HEK293 (cell line): Measurements from ENCODE around the gene ZNF367.

Experiments used
- CTCF ChIA-PET: fragments of 350-600 bp; formaldehyde crosslinking; extraction: SDS; loops from one replicate; lab custom pipeline; 2021; ENCODE audit warnings: antibody characterized with exemption; lab: Yijun Ruan, JAX
- POLR2A ChIA-PET: fragments of 300-600 bp; formaldehyde crosslinking; extraction: SDS; loops from one replicate; lab custom pipeline; 2020; ENCODE audit warnings: antibody characterized with exemption, inconsistent platforms; lab: Yijun Ruan, JAX
- H3K27ac ChIP-seq: fragments of 200-500 bp; sonication (Bioruptor generic); 2 replicates; pipeline ENCODE4 v1.5.1; 2014; ENCODE audit warnings: low read depth, low read length, control low read depth, inconsistent platforms; ENCODE audit errors: extremely low read depth
- H3K36me3 ChIP-seq, 2 experiments: fragments of 200-500 bp in 1 of 2; sonication (Bioruptor generic) in 1 of 2; 1 replicate in 1 of 2; 2 replicates in 1 of 2; pipeline ENCODE4 v1.5.1; 2014 to 2017; ENCODE audit warnings: inconsistent platforms in 2 of 2, low read length in 2 of 2; ENCODE audit not compliant: control insufficient read depth in 2 of 2, insufficient read depth in 1 of 2
- H3K4me1 ChIP-seq: fragments of 200-500 bp; sonication (Bioruptor generic); 2 replicates; pipeline ENCODE4 v1.5.1; 2014; ENCODE audit warnings: mild to moderate bottlenecking, low read length, inconsistent platforms; ENCODE audit not compliant: control insufficient read depth, insufficient read depth
- H3K4me3 ChIP-seq: 2 replicates; pipeline ENCODE4 v1.5.1; 2011; ENCODE audit warnings: low read depth, mild to moderate bottlenecking, control low read depth, low read length, moderate library complexity
- H3K9me3 ChIP-seq: fragments of 200-500 bp; sonication (Bioruptor generic); 2 replicates; pipeline ENCODE4 v1.5.1; 2014; ENCODE audit warnings: low read depth, low read length, inconsistent platforms; ENCODE audit not compliant: control insufficient read depth, insufficient read depth
- KLF7 ChIP-seq: fragments of 450-650 bp; formaldehyde crosslinking; IDR thresholded peaks from 2 replicates; pipeline ENCODE4 v1.5.1; 2016; ENCODE audit warnings: missing biosample characterization, missing genetic modification characterization, borderline replicate concordance
- YY2 ChIP-seq: fragments of 450-650 bp; formaldehyde crosslinking; IDR thresholded peaks from 2 replicates; pipeline ENCODE4 v1.5.1; 2016; ENCODE audit warnings: missing biosample characterization, missing genetic modification characterization
- ZNF112 ChIP-seq: fragments of 450-650 bp; formaldehyde crosslinking; IDR thresholded peaks from 2 replicates; pipeline ENCODE4 v1.5.0; 2017; ENCODE audit warnings: missing biosample characterization, missing genetic modification characterization
- ZNF175 ChIP-seq: fragments of 450-650 bp; formaldehyde crosslinking; IDR thresholded peaks from 2 replicates; pipeline ENCODE4 v1.5.1; 2016; ENCODE audit warnings: missing biosample characterization, missing genetic modification characterization
- ZNF311 ChIP-seq: fragments of 450-650 bp; formaldehyde crosslinking; IDR thresholded peaks from 2 replicates; pipeline ENCODE4 v1.5.1; 2017; ENCODE audit warnings: missing biosample characterization, missing genetic modification characterization, borderline replicate concordance
- ZNF335 ChIP-seq: fragments of 450-650 bp; formaldehyde crosslinking; conservative IDR thresholded peaks from 2 replicates; pipeline ENCODE4 v1.5.1; 2016; ENCODE audit warnings: missing biosample characterization, missing genetic modification characterization
- ZNF354C ChIP-seq: fragments of 450-650 bp; formaldehyde crosslinking; IDR thresholded peaks from 2 replicates; pipeline ENCODE4 v1.5.1; 2016; ENCODE audit warnings: missing biosample characterization, missing genetic modification characterization, low read depth, borderline replicate concordance
- ZNF366 ChIP-seq: fragments of 450-650 bp; formaldehyde crosslinking; conservative IDR thresholded peaks from 2 replicates; pipeline ENCODE4 v1.5.1; 2016; ENCODE audit warnings: missing biosample characterization, missing genetic modification characterization
- ZNF394 ChIP-seq: fragments of 450-650 bp; formaldehyde crosslinking; IDR thresholded peaks from 2 replicates; pipeline ENCODE4 v1.5.1; 2016; ENCODE audit warnings: missing biosample characterization, missing genetic modification characterization, mild to moderate bottlenecking, moderate library complexity, borderline replicate concordance
- ZNF514 ChIP-seq: fragments of 450-650 bp; formaldehyde crosslinking; IDR thresholded peaks from 2 replicates; pipeline ENCODE4 v1.5.1; 2016; ENCODE audit warnings: missing biosample characterization, missing genetic modification characterization
- ZNF596 ChIP-seq: fragments of 450-650 bp; IDR thresholded peaks from 2 replicates; pipeline ENCODE4 v1.5.0; 2018; ENCODE audit warnings: missing biosample characterization, mild to moderate bottlenecking, missing genetic modification characterization, moderate library complexity
- ZNF610 ChIP-seq: fragments of 450-650 bp; formaldehyde crosslinking; IDR thresholded peaks from 2 replicates; pipeline ENCODE4 v1.5.1; 2016; ENCODE audit warnings: missing biosample characterization, missing genetic modification characterization, borderline replicate concordance
- ZSCAN30 ChIP-seq: fragments of 450-650 bp; IDR thresholded peaks from 2 replicates; pipeline ENCODE4 v1.5.1; 2018; ENCODE audit warnings: missing biosample characterization, mild to moderate bottlenecking, missing genetic modification characterization, moderate library complexity
- ZXDB ChIP-seq: fragments of 450-650 bp; formaldehyde crosslinking; IDR thresholded peaks from 2 replicates; pipeline ENCODE4 v1.5.1; 2016; ENCODE audit warnings: missing biosample characterization, missing genetic modification characterization
- TF ChIP-seq, protein P1 (sequence below): fragments of 450-650 bp; formaldehyde crosslinking; IDR thresholded peaks from 2 replicates; pipeline ENCODE4 v1.5.1; 2017; ENCODE audit warnings: missing biosample characterization, missing genetic modification characterization
- TF ChIP-seq, protein P2 (sequence below): fragments of 450-650 bp; formaldehyde crosslinking; conservative IDR thresholded peaks from 2 replicates; pipeline ENCODE4 v1.5.1; 2016; ENCODE audit warnings: low read depth, missing biosample characterization, missing genetic modification characterization
- TF ChIP-seq, protein P3 (sequence below): fragments of 450-650 bp; formaldehyde crosslinking; IDR thresholded peaks from 2 replicates; pipeline ENCODE4 v1.5.1; 2016; ENCODE audit warnings: missing biosample characterization, missing genetic modification characterization
- TF ChIP-seq, protein P4 (sequence below): fragments of 450-650 bp; formaldehyde crosslinking; IDR thresholded peaks from 2 replicates; pipeline ENCODE4 v1.5.1; 2017; ENCODE audit warnings: missing biosample characterization, missing genetic modification characterization

ZNF367 gene

DNA sequence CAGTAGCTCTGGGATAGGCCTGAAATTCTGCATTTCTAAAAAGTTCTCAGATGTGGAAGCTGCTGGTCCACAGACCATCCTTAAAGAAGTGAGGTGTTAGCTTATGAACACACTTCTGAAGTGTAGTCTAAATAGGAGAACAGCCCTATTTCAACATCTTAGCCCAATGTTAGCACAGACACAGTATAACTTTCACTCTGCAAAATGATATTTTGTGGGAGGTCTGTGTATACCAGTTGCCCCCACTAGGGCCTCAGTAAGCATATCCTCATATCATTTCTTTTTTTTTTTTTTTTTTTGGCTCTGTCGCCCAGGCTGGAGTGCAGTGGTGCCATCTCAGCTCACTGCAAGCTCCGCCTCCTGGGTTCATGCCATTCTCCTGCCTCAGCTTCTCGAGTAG is 24.3 kb upstream of the ZNF367 start:
- Histone ChIP-seq H3K4me1 (no peaks in the 10 kb centered on the region), H3K9me3 (no peaks in the 10 kb centered on the region), H3K36me3 (no peaks in the 10 kb centered on the region), H3K27ac (no peak overlapping the region), H3K4me3 (no peak overlapping the region)
- TF ChIP-seq, protein P1, sequence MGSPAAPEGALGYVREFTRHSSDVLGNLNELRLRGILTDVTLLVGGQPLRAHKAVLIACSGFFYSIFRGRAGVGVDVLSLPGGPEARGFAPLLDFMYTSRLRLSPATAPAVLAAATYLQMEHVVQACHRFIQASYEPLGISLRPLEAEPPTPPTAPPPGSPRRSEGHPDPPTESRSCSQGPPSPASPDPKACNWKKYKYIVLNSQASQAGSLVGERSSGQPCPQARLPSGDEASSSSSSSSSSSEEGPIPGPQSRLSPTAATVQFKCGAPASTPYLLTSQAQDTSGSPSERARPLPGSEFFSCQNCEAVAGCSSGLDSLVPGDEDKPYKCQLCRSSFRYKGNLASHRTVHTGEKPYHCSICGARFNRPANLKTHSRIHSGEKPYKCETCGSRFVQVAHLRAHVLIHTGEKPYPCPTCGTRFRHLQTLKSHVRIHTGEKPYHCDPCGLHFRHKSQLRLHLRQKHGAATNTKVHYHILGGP = no peak
- no peak for TF ChIP-seq ZSCAN30 (tag by site-specific recombination)
- TF ChIP-seq ZNF335 (tag by site-specific recombination) = no peak
- no peak for TF ChIP-seq ZNF610 (tag by site-specific recombination)
- no peak for TF ChIP-seq KLF7 (tag by site-specific recombination)
- TF ChIP-seq ZNF311 = no peak
- no peak for TF ChIP-seq ZNF394 (tag by site-specific recombination)
- no peak for TF ChIP-seq YY2 (tag by site-specific recombination)
- no peak for TF ChIP-seq ZNF514 (tag by site-specific recombination)
- TF ChIP-seq, protein P2, sequence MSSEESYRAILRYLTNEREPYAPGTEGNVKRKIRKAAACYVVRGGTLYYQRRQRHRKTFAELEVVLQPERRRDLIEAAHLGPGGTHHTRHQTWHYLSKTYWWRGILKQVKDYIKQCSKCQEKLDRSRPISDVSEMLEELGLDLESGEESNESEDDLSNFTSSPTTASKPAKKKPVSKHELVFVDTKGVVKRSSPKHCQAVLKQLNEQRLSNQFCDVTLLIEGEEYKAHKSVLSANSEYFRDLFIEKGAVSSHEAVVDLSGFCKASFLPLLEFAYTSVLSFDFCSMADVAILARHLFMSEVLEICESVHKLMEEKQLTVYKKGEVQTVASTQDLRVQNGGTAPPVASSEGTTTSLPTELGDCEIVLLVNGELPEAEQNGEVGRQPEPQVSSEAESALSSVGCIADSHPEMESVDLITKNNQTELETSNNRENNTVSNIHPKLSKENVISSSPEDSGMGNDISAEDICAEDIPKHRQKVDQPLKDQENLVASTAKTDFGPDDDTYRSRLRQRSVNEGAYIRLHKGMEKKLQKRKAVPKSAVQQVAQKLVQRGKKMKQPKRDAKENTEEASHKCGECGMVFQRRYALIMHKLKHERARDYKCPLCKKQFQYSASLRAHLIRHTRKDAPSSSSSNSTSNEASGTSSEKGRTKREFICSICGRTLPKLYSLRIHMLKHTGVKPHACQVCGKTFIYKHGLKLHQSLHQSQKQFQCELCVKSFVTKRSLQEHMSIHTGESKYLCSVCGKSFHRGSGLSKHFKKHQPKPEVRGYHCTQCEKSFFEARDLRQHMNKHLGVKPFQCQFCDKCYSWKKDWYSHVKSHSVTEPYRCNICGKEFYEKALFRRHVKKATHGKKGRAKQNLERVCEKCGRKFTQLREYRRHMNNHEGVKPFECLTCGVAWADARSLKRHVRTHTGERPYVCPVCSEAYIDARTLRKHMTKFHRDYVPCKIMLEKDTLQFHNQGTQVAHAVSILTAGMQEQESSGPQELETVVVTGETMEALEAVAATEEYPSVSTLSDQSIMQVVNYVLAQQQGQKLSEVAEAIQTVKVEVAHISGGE = no peak
- TF ChIP-seq, protein P3, sequence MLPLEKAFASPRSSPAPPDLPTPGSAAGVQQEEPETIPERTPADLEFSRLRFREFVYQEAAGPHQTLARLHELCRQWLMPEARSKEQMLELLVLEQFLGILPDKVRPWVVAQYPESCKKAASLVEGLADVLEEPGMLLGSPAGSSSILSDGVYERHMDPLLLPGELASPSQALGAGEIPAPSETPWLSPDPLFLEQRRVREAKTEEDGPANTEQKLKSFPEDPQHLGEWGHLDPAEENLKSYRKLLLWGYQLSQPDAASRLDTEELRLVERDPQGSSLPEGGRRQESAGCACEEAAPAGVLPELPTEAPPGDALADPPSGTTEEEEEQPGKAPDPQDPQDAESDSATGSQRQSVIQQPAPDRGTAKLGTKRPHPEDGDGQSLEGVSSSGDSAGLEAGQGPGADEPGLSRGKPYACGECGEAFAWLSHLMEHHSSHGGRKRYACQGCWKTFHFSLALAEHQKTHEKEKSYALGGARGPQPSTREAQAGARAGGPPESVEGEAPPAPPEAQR = no peak
- no peak for TF ChIP-seq ZNF112 (tag by site-specific recombination)
- no peak for TF ChIP-seq ZXDB (tag by site-specific recombination)
- TF ChIP-seq, protein P4, sequence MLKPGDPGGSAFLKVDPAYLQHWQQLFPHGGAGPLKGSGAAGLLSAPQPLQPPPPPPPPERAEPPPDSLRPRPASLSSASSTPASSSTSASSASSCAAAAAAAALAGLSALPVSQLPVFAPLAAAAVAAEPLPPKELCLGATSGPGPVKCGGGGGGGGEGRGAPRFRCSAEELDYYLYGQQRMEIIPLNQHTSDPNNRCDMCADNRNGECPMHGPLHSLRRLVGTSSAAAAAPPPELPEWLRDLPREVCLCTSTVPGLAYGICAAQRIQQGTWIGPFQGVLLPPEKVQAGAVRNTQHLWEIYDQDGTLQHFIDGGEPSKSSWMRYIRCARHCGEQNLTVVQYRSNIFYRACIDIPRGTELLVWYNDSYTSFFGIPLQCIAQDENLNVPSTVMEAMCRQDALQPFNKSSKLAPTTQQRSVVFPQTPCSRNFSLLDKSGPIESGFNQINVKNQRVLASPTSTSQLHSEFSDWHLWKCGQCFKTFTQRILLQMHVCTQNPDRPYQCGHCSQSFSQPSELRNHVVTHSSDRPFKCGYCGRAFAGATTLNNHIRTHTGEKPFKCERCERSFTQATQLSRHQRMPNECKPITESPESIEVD = no peak
- no peak for TF ChIP-seq ZNF354C (tag by site-specific recombination)
- TF ChIP-seq ZNF175 (tag by site-specific recombination) = no peak
- TF ChIP-seq ZNF366 (tag by site-specific recombination) = no peak
- no peak for TF ChIP-seq ZNF596
- CTCF ChIA-PET = interaction anchor here (0.6 to 2.4 kb wide), 20 partner anchors 8 to 1340 kb away, joined by 3 to 18 read pairs (median 4); partner anchors contain the start of gene HABP4
- POLR2A ChIA-PET = no interaction called here
